HEK293 (cell line): ENCODE results near the gene GNRHR.

Experiments
- CTCF ChIA-PET: fragments of 350-600 bp; formaldehyde crosslinking; extraction: SDS; loops from one replicate; lab custom pipeline; 2021; ENCODE audit warnings: antibody characterized with exemption; lab: Yijun Ruan, JAX
- POLR2A ChIA-PET: fragments of 300-600 bp; formaldehyde crosslinking; extraction: SDS; loops from one replicate; lab custom pipeline; 2020; ENCODE audit warnings: antibody characterized with exemption, inconsistent platforms; lab: Yijun Ruan, JAX
- H3K27ac ChIP-seq: fragments of 200-500 bp; sonication (Bioruptor generic); 2 replicates; pipeline ENCODE4 v1.5.1; 2014; ENCODE audit warnings: low read depth, low read length, control low read depth, inconsistent platforms; ENCODE audit errors: extremely low read depth
- H3K36me3 ChIP-seq, 2 experiments: fragments of 200-500 bp in 1 of 2; sonication (Bioruptor generic) in 1 of 2; 1 replicate in 1 of 2; 2 replicates in 1 of 2; pipeline ENCODE4 v1.5.1; 2014 to 2017; ENCODE audit warnings: inconsistent platforms in 2 of 2, low read length in 2 of 2; ENCODE audit not compliant: control insufficient read depth in 2 of 2, insufficient read depth in 1 of 2
- H3K4me1 ChIP-seq: fragments of 200-500 bp; sonication (Bioruptor generic); 2 replicates; pipeline ENCODE4 v1.5.1; 2014; ENCODE audit warnings: mild to moderate bottlenecking, low read length, inconsistent platforms; ENCODE audit not compliant: control insufficient read depth, insufficient read depth
- H3K4me3 ChIP-seq: 2 replicates; pipeline ENCODE4 v1.5.1; 2011; ENCODE audit warnings: low read depth, mild to moderate bottlenecking, control low read depth, low read length, moderate library complexity
- H3K9me3 ChIP-seq: fragments of 200-500 bp; sonication (Bioruptor generic); 2 replicates; pipeline ENCODE4 v1.5.1; 2014; ENCODE audit warnings: low read depth, low read length, inconsistent platforms; ENCODE audit not compliant: control insufficient read depth, insufficient read depth
- ELK4 ChIP-seq: IDR thresholded peaks from 2 replicates; pipeline ENCODE4 v1.6.1; 2011; ENCODE audit warnings: mild to moderate bottlenecking, low read depth, low read length, borderline replicate concordance
- OVOL3 ChIP-seq: fragments of 450-650 bp; formaldehyde crosslinking; IDR thresholded peaks from 2 replicates; pipeline ENCODE4 v1.5.1; 2016; ENCODE audit warnings: missing biosample characterization, missing genetic modification characterization
- RBAK ChIP-seq: fragments of 450-650 bp; formaldehyde crosslinking; IDR thresholded peaks from 2 replicates; pipeline ENCODE4 v1.5.1; 2016; ENCODE audit warnings: missing biosample characterization, missing genetic modification characterization
- WT1 ChIP-seq: fragments of 450-650 bp; formaldehyde crosslinking; IDR thresholded peaks from 2 replicates; pipeline ENCODE4 v1.5.1; 2016; ENCODE audit warnings: missing biosample characterization, missing genetic modification characterization
- YY2 ChIP-seq: fragments of 450-650 bp; formaldehyde crosslinking; IDR thresholded peaks from 2 replicates; pipeline ENCODE4 v1.5.1; 2016; ENCODE audit warnings: missing biosample characterization, missing genetic modification characterization
- ZBTB10 ChIP-seq: fragments of 450-650 bp; formaldehyde crosslinking; IDR thresholded peaks from 2 replicates; pipeline ENCODE4 v1.5.1; 2016; ENCODE audit warnings: missing biosample characterization, missing genetic modification characterization
- ZBTB21 ChIP-seq: fragments of 450-650 bp; formaldehyde crosslinking; IDR thresholded peaks from 2 replicates; pipeline ENCODE4 v1.5.1; 2017; ENCODE audit warnings: missing biosample characterization, missing genetic modification characterization
- ZNF184 ChIP-seq: fragments of 450-650 bp; IDR thresholded peaks from 2 replicates; pipeline ENCODE4 v1.5.1; 2018; ENCODE audit warnings: missing biosample characterization, mild to moderate bottlenecking, missing genetic modification characterization
- ZNF248 ChIP-seq: fragments of 450-650 bp; formaldehyde crosslinking; IDR thresholded peaks from 2 replicates; pipeline ENCODE4 v1.5.1; 2017; ENCODE audit warnings: missing biosample characterization, missing genetic modification characterization
- ZNF280C ChIP-seq: fragments of 450-650 bp; formaldehyde crosslinking; IDR thresholded peaks from 2 replicates; pipeline ENCODE4 v1.5.1; 2016; ENCODE audit warnings: missing biosample characterization, missing genetic modification characterization
- ZNF416 ChIP-seq: fragments of 450-650 bp; formaldehyde crosslinking; IDR thresholded peaks from 2 replicates; pipeline ENCODE4 v1.5.1; 2016; ENCODE audit warnings: missing biosample characterization, missing genetic modification characterization
- ZNF48 ChIP-seq: fragments of 450-650 bp; formaldehyde crosslinking; IDR thresholded peaks from 2 replicates; pipeline ENCODE4 v1.5.1; 2016; ENCODE audit warnings: missing biosample characterization, missing genetic modification characterization
- ZNF501 ChIP-seq: fragments of 450-650 bp; formaldehyde crosslinking; IDR thresholded peaks from 2 replicates; pipeline ENCODE4 v1.5.1; 2016; ENCODE audit warnings: missing biosample characterization, missing genetic modification characterization
- ZNF560 ChIP-seq: fragments of 450-650 bp; formaldehyde crosslinking; IDR thresholded peaks from 2 replicates; pipeline ENCODE4 v1.5.1; 2017; ENCODE audit warnings: missing biosample characterization, missing genetic modification characterization, borderline replicate concordance
- ZNF571 ChIP-seq: fragments of 450-650 bp; formaldehyde crosslinking; IDR thresholded peaks from 2 replicates; pipeline ENCODE4 v1.5.0; 2017; ENCODE audit warnings: missing biosample characterization, missing genetic modification characterization
- TF ChIP-seq, protein P1 (sequence below): fragments of 450-650 bp; formaldehyde crosslinking; IDR thresholded peaks from 2 replicates; pipeline ENCODE4 v1.5.1; 2017; ENCODE audit warnings: missing biosample characterization, mild to moderate bottlenecking, missing genetic modification characterization, moderate library complexity
- TF ChIP-seq, protein P2 (sequence below): fragments of 450-650 bp; formaldehyde crosslinking; IDR thresholded peaks from 2 replicates; pipeline ENCODE4 v1.5.1; 2017; ENCODE audit warnings: missing biosample characterization, missing genetic modification characterization
- TF ChIP-seq, protein P3 (sequence below): fragments of 450-650 bp; formaldehyde crosslinking; IDR thresholded peaks from 2 replicates; pipeline ENCODE4 v1.5.1; 2016; ENCODE audit warnings: missing biosample characterization, missing genetic modification characterization

Gene GNRHR

GRCh38 chr4:67776746-67777145 is 22.6 kb upstream of the GNRHR start:
- ChIA-PET CTCF (no interaction called here), POLR2A (no interaction called here)
- no peak overlapping the region for H3K4me3 ChIP-seq
- no peaks in the 10 kb centered on the region for H3K4me1 ChIP-seq
- no peaks in the 10 kb centered on the region for H3K36me3 ChIP-seq
- H3K9me3 ChIP-seq = no peaks in the 10 kb centered on the region
- no peak for TF ChIP-seq ZNF184 (tag by site-specific recombination)
- TF ChIP-seq ZBTB10 = no peak
- TF ChIP-seq, protein P1, sequence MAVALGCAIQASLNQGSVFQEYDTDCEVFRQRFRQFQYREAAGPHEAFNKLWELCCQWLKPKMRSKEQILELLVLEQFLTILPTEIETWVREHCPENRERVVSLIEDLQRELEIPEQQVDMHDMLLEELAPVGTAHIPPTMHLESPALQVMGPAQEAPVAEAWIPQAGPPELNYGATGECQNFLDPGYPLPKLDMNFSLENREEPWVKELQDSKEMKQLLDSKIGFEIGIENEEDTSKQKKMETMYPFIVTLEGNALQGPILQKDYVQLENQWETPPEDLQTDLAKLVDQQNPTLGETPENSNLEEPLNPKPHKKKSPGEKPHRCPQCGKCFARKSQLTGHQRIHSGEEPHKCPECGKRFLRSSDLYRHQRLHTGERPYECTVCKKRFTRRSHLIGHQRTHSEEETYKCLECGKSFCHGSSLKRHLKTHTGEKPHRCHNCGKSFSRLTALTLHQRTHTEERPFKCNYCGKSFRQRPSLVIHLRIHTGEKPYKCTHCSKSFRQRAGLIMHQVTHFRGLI (tag by site-specific recombination) = no peak
- TF ChIP-seq ZNF248 (tag by site-specific recombination) = no peak
- no peak overlapping the region for H3K27ac ChIP-seq

- CTCF ChIA-PET = interaction anchor here (0.6 kb wide), 1 partner anchor 69 kb away, joined by 5 read pairs; no protein-coding TSS in a partner anchor
- Histone ChIP-seq H3K4me1 (no peaks in the 10 kb centered on the region), H3K36me3 (no peaks in the 10 kb centered on the region), H3K9me3 (no peaks in the 10 kb centered on the region), H3K27ac (no peak overlapping the region), H3K4me3 (no peak overlapping the region)
- TF ChIP-seq RBAK (no peak), OVOL3 (tag by site-specific recombination) (no peak), ZNF560 (tag by site-specific recombination) (no peak)
- POLR2A ChIA-PET = no interaction called here
These were observed 16.2 kb upstream of the GNRHR start for GRCh38 chr4:67770422-67770821.

DNA sequence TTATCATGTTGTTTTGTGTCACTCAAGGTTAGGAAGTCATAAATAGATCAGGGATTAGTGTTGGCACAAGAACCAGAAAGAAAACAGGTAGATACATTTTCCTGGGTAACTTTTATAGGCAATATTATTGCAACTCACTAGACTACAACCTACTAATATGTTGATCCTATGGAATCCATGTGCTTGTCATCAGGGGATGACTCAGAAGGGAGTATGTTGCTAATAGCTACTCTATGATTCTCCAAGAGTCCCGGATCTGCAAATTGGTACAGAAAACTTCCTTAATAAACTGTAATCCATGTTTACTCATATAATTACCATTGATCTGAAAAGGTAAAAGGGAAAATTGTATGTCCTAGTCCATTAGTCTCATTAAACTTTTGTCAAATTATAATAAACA is 11.7 kb upstream of the GNRHR start:
- H3K4me3 ChIP-seq = no peak overlapping the region
- ChIA-PET POLR2A (no interaction called here), CTCF (interaction anchor here (1.6 kb wide), 1 partner anchor 19 kb away, joined by 8 read pairs; no protein-coding TSS in a partner anchor)
- H3K4me1 ChIP-seq = no peaks in the 10 kb centered on the region
- H3K9me3 ChIP-seq = no peaks in the 10 kb centered on the region
- no peaks in the 10 kb centered on the region for H3K36me3 ChIP-seq
- H3K27ac ChIP-seq = no peak overlapping the region
- no peak for TF ChIP-seq ZNF416 (tag by site-specific recombination)
- no peak for TF ChIP-seq ZNF501 (tag by site-specific recombination)

GRCh38 chr4:67765401-67765800 is 11.2 kb upstream of the GNRHR start:
- H3K27ac ChIP-seq = no peak overlapping the region
- no peak overlapping the region for H3K4me3 ChIP-seq
- H3K9me3 ChIP-seq = no peaks in the 10 kb centered on the region
- H3K36me3 ChIP-seq = no peaks in the 10 kb centered on the region
- POLR2A ChIA-PET = no interaction called here
- CTCF ChIA-PET = interaction anchor here (1.6 kb wide), 1 partner anchor 19 kb away, joined by 8 read pairs; no protein-coding TSS in a partner anchor
- no peaks in the 10 kb centered on the region for H3K4me1 ChIP-seq
- TF ChIP-seq YY2 (tag by site-specific recombination) (no peak), ZNF280C (no peak), ZNF48 (tag by site-specific recombination) (no peak), ZNF571 (tag by site-specific recombination) (no peak), WT1 (tag by site-specific recombination) (no peak), ELK4 (no peak), ZBTB21 (tag by site-specific recombination) (no peak)
- TF ChIP-seq, protein P2, sequence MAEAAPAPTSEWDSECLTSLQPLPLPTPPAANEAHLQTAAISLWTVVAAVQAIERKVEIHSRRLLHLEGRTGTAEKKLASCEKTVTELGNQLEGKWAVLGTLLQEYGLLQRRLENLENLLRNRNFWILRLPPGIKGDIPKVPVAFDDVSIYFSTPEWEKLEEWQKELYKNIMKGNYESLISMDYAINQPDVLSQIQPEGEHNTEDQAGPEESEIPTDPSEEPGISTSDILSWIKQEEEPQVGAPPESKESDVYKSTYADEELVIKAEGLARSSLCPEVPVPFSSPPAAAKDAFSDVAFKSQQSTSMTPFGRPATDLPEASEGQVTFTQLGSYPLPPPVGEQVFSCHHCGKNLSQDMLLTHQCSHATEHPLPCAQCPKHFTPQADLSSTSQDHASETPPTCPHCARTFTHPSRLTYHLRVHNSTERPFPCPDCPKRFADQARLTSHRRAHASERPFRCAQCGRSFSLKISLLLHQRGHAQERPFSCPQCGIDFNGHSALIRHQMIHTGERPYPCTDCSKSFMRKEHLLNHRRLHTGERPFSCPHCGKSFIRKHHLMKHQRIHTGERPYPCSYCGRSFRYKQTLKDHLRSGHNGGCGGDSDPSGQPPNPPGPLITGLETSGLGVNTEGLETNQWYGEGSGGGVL = no peak
- TF ChIP-seq, protein P3, sequence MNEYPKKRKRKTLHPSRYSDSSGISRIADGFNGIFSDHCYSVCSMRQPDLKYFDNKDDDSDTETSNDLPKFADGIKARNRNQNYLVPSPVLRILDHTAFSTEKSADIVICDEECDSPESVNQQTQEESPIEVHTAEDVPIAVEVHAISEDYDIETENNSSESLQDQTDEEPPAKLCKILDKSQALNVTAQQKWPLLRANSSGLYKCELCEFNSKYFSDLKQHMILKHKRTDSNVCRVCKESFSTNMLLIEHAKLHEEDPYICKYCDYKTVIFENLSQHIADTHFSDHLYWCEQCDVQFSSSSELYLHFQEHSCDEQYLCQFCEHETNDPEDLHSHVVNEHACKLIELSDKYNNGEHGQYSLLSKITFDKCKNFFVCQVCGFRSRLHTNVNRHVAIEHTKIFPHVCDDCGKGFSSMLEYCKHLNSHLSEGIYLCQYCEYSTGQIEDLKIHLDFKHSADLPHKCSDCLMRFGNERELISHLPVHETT (tag by site-specific recombination) = no peak
